ENCODE results near the gene RET.

- TF ChIP-seq ZNF138 (tag by site-specific recombination; IDR thresholded peaks at IDR 0.05; ENCODE audit: borderline replicate concordance) (no peak), ZNF184 (tag by site-specific recombination; IDR thresholded peaks at IDR 0.05) (no peak), TCF7L2 (IDR thresholded peaks at IDR 0.05; ENCODE audit: borderline replicate concordance, low read depth, low read length) (no peak), PRDM4 (tag by site-specific recombination; IDR thresholded peaks at IDR 0.05) (no peak)
- TF ChIP-seq, protein P1, sequence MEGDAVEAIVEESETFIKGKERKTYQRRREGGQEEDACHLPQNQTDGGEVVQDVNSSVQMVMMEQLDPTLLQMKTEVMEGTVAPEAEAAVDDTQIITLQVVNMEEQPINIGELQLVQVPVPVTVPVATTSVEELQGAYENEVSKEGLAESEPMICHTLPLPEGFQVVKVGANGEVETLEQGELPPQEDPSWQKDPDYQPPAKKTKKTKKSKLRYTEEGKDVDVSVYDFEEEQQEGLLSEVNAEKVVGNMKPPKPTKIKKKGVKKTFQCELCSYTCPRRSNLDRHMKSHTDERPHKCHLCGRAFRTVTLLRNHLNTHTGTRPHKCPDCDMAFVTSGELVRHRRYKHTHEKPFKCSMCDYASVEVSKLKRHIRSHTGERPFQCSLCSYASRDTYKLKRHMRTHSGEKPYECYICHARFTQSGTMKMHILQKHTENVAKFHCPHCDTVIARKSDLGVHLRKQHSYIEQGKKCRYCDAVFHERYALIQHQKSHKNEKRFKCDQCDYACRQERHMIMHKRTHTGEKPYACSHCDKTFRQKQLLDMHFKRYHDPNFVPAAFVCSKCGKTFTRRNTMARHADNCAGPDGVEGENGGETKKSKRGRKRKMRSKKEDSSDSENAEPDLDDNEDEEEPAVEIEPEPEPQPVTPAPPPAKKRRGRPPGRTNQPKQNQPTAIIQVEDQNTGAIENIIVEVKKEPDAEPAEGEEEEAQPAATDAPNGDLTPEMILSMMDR (tag by site-specific recombination; IDR thresholded peaks at IDR 0.05), result no peak
- TF ChIP-seq, protein P2, sequence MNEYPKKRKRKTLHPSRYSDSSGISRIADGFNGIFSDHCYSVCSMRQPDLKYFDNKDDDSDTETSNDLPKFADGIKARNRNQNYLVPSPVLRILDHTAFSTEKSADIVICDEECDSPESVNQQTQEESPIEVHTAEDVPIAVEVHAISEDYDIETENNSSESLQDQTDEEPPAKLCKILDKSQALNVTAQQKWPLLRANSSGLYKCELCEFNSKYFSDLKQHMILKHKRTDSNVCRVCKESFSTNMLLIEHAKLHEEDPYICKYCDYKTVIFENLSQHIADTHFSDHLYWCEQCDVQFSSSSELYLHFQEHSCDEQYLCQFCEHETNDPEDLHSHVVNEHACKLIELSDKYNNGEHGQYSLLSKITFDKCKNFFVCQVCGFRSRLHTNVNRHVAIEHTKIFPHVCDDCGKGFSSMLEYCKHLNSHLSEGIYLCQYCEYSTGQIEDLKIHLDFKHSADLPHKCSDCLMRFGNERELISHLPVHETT (tag by site-specific recombination; IDR thresholded peaks at IDR 0.05), result no peak
Measured at GRCh38 chr10:43167498-43167889, 90.6 kb downstream of the RET start.

All from HEK293 (cell line).